KMS-11 (cell line): Measurements from ENCODE around the gene ORMDL3.

Experiments
- H2AFZ ChIP-seq: fragments of 200-600 bp; sonication (generic); 2 replicates; pipeline ENCODE4 v1.6.1; 2016; ENCODE audit warnings: antibody characterized with exemption, mixed run types, low read depth
- H3K27ac ChIP-seq: fragments of 200-600 bp; sonication (generic); 2 replicates; pipeline ENCODE4 v1.6.1; 2016; ENCODE audit warnings: mild to moderate bottlenecking, mixed run types
- H3K27me3 ChIP-seq: fragments of 200-600 bp; sonication (generic); 2 replicates; pipeline ENCODE4 v1.6.1; 2017; ENCODE audit warnings: mild to moderate bottlenecking, low read depth, mixed run types, moderate library complexity; ENCODE audit not compliant: insufficient read depth
- H3K36me3 ChIP-seq: fragments of 200-600 bp; sonication (generic); 2 replicates; pipeline ENCODE4 v1.6.1; 2017; ENCODE audit warnings: mild to moderate bottlenecking, mixed run types; ENCODE audit not compliant: insufficient read depth
- H3K4me1 ChIP-seq: fragments of 200-600 bp; sonication (generic); 2 replicates; pipeline ENCODE4 v1.6.1; 2016; ENCODE audit warnings: mild to moderate bottlenecking, low read depth, mixed run types; ENCODE audit not compliant: poor library complexity, severe bottlenecking
- H3K4me2 ChIP-seq: fragments of 200-600 bp; sonication (generic); 2 replicates; pipeline ENCODE4 v1.7.0; 2016; ENCODE audit warnings: mild to moderate bottlenecking, mixed run types
- H3K4me3 ChIP-seq: fragments of 200-600 bp; sonication (generic); IDR thresholded peaks from 2 replicates; pipeline ENCODE4 v1.6.1; 2017; ENCODE audit warnings: low read depth, low read length, mixed read lengths; ENCODE audit not compliant: insufficient read depth
- H3K79me2 ChIP-seq: fragments of 200-600 bp; sonication (generic); 2 replicates; pipeline ENCODE4 v1.6.1; 2016; ENCODE audit warnings: low read depth, mixed run types; ENCODE audit not compliant: insufficient read depth
- H3K9ac ChIP-seq: fragments of 200-600 bp; sonication (generic); 2 replicates; pipeline ENCODE4 v1.6.1; 2016; ENCODE audit warnings: mild to moderate bottlenecking, mixed run types
- H4K20me1 ChIP-seq: fragments of 200-600 bp; sonication (generic); 2 replicates; pipeline ENCODE4 v1.6.1; 2016; ENCODE audit warnings: mild to moderate bottlenecking, mixed run types; ENCODE audit not compliant: insufficient read depth
- TF ChIP-seq, protein P1 (sequence below): fragments of 200-600 bp; sonication (generic); conservative IDR thresholded peaks from 2 replicates; pipeline ENCODE4 v1.6.1; 2017; ENCODE audit warnings: low read depth, mild to moderate bottlenecking, antibody characterized with exemption, low read length, moderate library complexity, mixed read lengths

ORMDL3 gene

DNA sequence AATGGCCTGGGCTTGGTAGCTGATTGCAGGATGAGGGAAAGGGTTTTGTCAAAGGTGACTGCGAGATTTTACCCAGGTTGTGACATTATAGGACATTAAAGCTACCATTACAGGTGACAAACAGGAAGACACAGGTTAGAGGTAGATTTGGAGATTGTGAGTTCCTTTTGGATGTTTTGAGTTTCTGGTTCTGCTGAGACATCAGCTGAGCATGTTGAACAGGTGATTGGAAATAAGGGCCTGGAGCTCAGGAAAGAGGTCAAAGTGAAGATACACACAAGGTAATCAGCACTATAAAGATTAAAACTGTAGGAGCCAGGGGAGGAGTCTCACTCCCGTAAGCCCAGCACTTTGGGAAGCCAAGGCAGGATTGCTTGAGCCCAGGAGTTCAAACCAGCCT lies 41.4 kb upstream of the ORMDL3 start:
- no peak overlapping the region for H2AFZ ChIP-seq
- TF ChIP-seq, protein P1, sequence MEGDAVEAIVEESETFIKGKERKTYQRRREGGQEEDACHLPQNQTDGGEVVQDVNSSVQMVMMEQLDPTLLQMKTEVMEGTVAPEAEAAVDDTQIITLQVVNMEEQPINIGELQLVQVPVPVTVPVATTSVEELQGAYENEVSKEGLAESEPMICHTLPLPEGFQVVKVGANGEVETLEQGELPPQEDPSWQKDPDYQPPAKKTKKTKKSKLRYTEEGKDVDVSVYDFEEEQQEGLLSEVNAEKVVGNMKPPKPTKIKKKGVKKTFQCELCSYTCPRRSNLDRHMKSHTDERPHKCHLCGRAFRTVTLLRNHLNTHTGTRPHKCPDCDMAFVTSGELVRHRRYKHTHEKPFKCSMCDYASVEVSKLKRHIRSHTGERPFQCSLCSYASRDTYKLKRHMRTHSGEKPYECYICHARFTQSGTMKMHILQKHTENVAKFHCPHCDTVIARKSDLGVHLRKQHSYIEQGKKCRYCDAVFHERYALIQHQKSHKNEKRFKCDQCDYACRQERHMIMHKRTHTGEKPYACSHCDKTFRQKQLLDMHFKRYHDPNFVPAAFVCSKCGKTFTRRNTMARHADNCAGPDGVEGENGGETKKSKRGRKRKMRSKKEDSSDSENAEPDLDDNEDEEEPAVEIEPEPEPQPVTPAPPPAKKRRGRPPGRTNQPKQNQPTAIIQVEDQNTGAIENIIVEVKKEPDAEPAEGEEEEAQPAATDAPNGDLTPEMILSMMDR, result no peak

DNA sequence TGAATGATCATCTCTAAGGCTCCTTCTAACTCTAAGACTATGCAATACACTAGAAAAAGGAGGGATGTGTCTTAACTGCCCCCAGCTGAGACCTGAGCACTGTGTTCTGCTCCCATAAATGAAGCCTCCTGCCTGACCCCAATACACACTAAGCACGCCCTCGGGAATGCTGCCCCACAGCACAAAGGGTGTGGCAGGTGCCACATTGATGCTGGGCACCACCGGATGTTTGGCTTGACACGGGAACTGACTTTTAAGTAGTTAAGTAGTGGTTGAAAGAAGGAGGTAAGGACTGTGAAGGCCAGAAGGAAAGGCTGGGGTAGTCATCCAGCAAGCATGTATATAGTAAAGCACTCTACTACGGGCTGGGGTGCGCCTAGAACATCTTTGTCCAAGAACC lies 39.4 kb upstream of the ORMDL3 start:
- Histone ChIP-seq H3K4me2 (no peak overlapping the region), H3K9ac (no peak overlapping the region), H3K27me3 (peaks cover 7% of the 10 kb centered on the region; the same call in 1 of the 2 replicates), H4K20me1 (no peaks in the 10 kb centered on the region), H3K4me1 (no peaks in the 10 kb centered on the region), H3K36me3 (no peaks in the 10 kb centered on the region), H3K79me2 (no peaks in the 10 kb centered on the region), H3K4me3 (no peak overlapping the region), H2AFZ (no peak overlapping the region), H3K27ac (no peak overlapping the region)
- TF ChIP-seq, protein P1, result no peak

More for the DNA sequence above, 41.4 kb upstream of the ORMDL3 start:
- Histone ChIP-seq H3K4me1 (no peaks in the 10 kb centered on the region), H3K79me2 (no peaks in the 10 kb centered on the region), H3K27ac (no peak overlapping the region), H3K27me3 (peaks cover 7% of the 10 kb centered on the region; the same call in 1 of the 2 replicates), H3K4me2 (no peak overlapping the region), H3K36me3 (no peaks in the 10 kb centered on the region), H3K9ac (no peak overlapping the region), H4K20me1 (no peaks in the 10 kb centered on the region), H3K4me3 (no peak overlapping the region)

DNA sequence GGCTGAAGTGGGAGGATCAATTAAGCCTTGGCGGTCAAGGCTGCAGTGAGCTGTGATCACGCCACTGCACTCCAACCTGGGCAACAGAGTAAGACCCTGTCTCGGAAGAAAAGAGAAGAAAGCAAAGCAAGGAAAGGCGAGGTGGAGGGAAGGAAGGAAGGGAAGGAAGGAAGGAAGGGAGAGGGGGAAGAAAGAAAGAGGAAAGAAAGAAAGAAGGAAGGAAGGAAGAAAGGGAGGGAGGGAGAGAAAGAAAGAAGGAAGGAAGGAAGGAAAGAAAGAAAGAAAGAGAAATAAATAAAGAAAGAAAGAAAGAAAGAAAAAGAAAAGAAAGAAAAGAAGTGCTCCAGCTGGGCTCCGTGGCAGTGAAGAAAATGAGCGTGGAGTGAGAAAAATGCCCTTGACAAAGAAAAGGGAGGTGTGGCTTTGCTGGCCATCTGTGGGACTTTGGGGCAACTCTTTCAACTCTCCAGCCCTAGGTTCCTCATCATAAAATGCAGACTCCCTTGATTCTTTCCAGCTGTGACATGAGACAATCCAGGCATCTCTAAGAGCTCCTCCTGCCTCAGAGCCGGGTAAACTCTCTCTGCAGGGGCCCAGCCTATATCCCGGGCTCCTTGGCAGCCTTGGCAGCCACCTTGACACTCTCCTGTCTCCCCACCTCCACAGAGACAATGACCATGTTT lies 37.8 kb upstream of the ORMDL3 start:
- no peak overlapping the region for H3K9ac ChIP-seq
- TF ChIP-seq, protein P1, result no peak

DNA sequence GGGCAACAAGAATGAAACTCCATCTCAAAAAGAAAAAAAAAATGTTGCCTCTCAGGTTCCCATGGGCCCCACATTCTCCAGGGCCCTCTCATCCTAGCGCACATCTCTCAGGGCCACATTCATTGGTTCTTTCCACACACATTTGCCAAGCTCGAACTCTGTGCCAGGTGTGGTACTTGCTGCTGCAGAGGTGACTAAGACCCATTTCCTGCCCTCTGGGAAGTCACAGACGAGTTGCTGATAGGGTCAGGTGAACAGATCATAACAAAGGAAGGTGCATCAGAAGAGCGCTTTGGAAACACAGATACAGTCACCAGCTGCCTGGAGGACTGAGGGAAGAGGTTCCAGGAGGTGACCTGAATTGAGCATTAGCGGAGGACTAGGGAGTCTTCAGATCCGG lies 36.4 kb upstream of the ORMDL3 start:
- TF ChIP-seq, protein P1, result no peak
- H3K4me1 ChIP-seq, result peaks cover 9% of the 10 kb centered on the region
- no peaks in the 10 kb centered on the region for H3K36me3 ChIP-seq
- H3K27me3 ChIP-seq, result no peaks in the 10 kb centered on the region; the same call in 1 of the 2 replicates
- no peak overlapping the region for H3K4me2 ChIP-seq
- H3K27ac ChIP-seq, result no peak overlapping the region
- H3K4me3 ChIP-seq, result no peak overlapping the region
- H3K79me2 ChIP-seq, result no peaks in the 10 kb centered on the region
- no peak overlapping the region for H2AFZ ChIP-seq
- H3K9ac ChIP-seq, result no peak overlapping the region
- no peaks in the 10 kb centered on the region for H4K20me1 ChIP-seq

More for the DNA sequence above, 37.8 kb upstream of the ORMDL3 start:
- H3K79me2 ChIP-seq, result no peaks in the 10 kb centered on the region
- no peak overlapping the region for H3K4me2 ChIP-seq
- no peak overlapping the region for H3K27ac ChIP-seq
- no peaks in the 10 kb centered on the region for H3K36me3 ChIP-seq
- H3K27me3 ChIP-seq, result peaks cover 3% of the 10 kb centered on the region; the same call in 1 of the 2 replicates
- H2AFZ ChIP-seq, result no peak overlapping the region
- no peaks in the 10 kb centered on the region for H3K4me1 ChIP-seq
- H4K20me1 ChIP-seq, result no peaks in the 10 kb centered on the region
- no peak overlapping the region for H3K4me3 ChIP-seq
